CD14-positive monocyte (primary cell): Measurements from ENCODE around the gene AGBL1. TPM values are rescaled to one million over a fixed set of nuclear protein-coding genes. Genes with fewer than 3 reads are reported as not detected.

ENCODE experiments used
- DNase-seq, 3 donors: peaks; one replicate each; pipeline ENCODE4 v3.0.0-alpha.2; 2011 to 2022
- H2AFZ ChIP-seq: 2 replicates; pipeline ENCODE4 v1.6.0; 2012; ENCODE audit warnings: mild to moderate bottlenecking, low read depth, low read length, inconsistent platforms; ENCODE audit not compliant: insufficient read depth, poor library complexity, severe bottlenecking
- H3K27ac ChIP-seq, 2 donors: 1 replicate in 1 of 2; 2 replicates in 1 of 2; pipeline ENCODE4 v1.5.1; 2012 to 2013; ENCODE audit warnings: low read length in 2 of 2, control low read depth in 1 of 2, inconsistent platforms in 1 of 2, low read depth in 1 of 2, mild to moderate bottlenecking in 1 of 2
- H3K27me3 ChIP-seq, 2 donors: one replicate each; pipeline versions ENCODE4 v1.6.0 to v1.6.1; 2011 to 2013; ENCODE audit warnings: low read length in 2 of 2; ENCODE audit not compliant: control insufficient read depth in 2 of 2, insufficient read depth in 2 of 2
- H3K36me3 ChIP-seq, 2 donors: replicated peaks in 1 of 2; 1 replicate in 1 of 2; 2 replicates in 1 of 2; pipeline versions ENCODE4 v1.5.1 to v1.6.1; 2012 to 2013; ENCODE audit warnings: low read length in 2 of 2, control low read depth in 1 of 2, inconsistent platforms in 1 of 2, mild to moderate bottlenecking in 1 of 2; ENCODE audit not compliant: insufficient read depth in 2 of 2, control insufficient read depth in 1 of 2
- H3K4me1 ChIP-seq, 2 donors: 1 replicate in 1 of 2; 2 replicates in 1 of 2; pipeline versions ENCODE4 v1.5.1 to v1.6.1; 2012 to 2013; ENCODE audit warnings: low read length in 2 of 2, control low read depth in 1 of 2, inconsistent platforms in 1 of 2, mild to moderate bottlenecking in 1 of 2, moderate library complexity in 1 of 2; ENCODE audit not compliant: insufficient read depth in 2 of 2, control insufficient read depth in 1 of 2
- H3K4me2 ChIP-seq: replicated peaks from 2 replicates; pipeline ENCODE3; 2012; ENCODE audit warnings: low read length, moderate library complexity, mild to moderate bottlenecking; ENCODE audit not compliant: poor library complexity, severe bottlenecking; ENCODE audit errors: extremely low read depth
- H3K4me3 ChIP-seq, 3 experiments: fragments of 200-600 bp in 1 of 3; sonication (generic) in 1 of 3; replicated peaks in 1 of 3; 1 replicate in 2 of 3; 2 replicates in 1 of 3; pipeline ENCODE4 v1.5.1; 2011 to 2013; ENCODE audit warnings: low read length in 3 of 3, mild to moderate bottlenecking in 3 of 3, control low read depth in 2 of 3, low read depth in 2 of 3, inconsistent platforms in 1 of 3, moderate library complexity in 1 of 3
- H3K79me2 ChIP-seq: 2 replicates; pipeline ENCODE4 v1.6.0; 2012; ENCODE audit warnings: mild to moderate bottlenecking, control low read depth, inconsistent platforms, low read length, moderate library complexity; ENCODE audit not compliant: insufficient read depth
- H3K9ac ChIP-seq: 2 replicates; pipeline ENCODE4 v1.6.0; 2017; ENCODE audit warnings: low read length, mild to moderate bottlenecking; ENCODE audit not compliant: insufficient read depth, poor library complexity, severe bottlenecking
- H3K9me3 ChIP-seq, 2 donors: replicated peaks in 1 of 2; 1 replicate in 1 of 2; 2 replicates in 1 of 2; pipeline versions ENCODE4 v1.5.1 to v1.6.1; 2012 to 2013; ENCODE audit warnings: low read length in 2 of 2, control low read depth in 1 of 2; ENCODE audit not compliant: control insufficient read depth in 1 of 2, insufficient read depth in 1 of 2
- H4K20me1 ChIP-seq: 2 replicates; pipeline ENCODE4 v1.6.0; 2012; ENCODE audit warnings: mild to moderate bottlenecking, low read length, control low read depth, moderate library complexity; ENCODE audit not compliant: insufficient read depth
- H3K27ac Mint-ChIP-seq, 7 donors: one replicate each; pipeline ENCODE4 v1.8.0; 2020; ENCODE audit warnings: mild to moderate bottlenecking in 7 of 7, mixed read lengths in 7 of 7, moderate library complexity in 6 of 7, inconsistent platforms in 2 of 7
- H3K27me3 Mint-ChIP-seq, 3 donors: one replicate each; pipeline ENCODE4 v1.8.0; 2021 to 2022; ENCODE audit warnings: low read depth in 3 of 3, mild to moderate bottlenecking in 3 of 3, mixed read lengths in 3 of 3, moderate library complexity in 3 of 3, inconsistent platforms in 1 of 3
- H3K36me3 Mint-ChIP-seq, 2 donors: one replicate each; pipeline ENCODE4 v1.8.0; 2020; ENCODE audit warnings: mixed read lengths in 2 of 2, inconsistent platforms in 1 of 2, mild to moderate bottlenecking in 1 of 2
- H3K4me1 Mint-ChIP-seq: one replicate; pipeline ENCODE4 v1.8.0; 2020; ENCODE audit warnings: mild to moderate bottlenecking, mixed read lengths
- H3K4me3 Mint-ChIP-seq, 2 donors: one replicate each; pipeline ENCODE4 v1.8.0; 2020; ENCODE audit warnings: mild to moderate bottlenecking in 2 of 2, mixed read lengths in 2 of 2, moderate library complexity in 1 of 2
- H3K9me3 Mint-ChIP-seq, 7 donors: one replicate each; pipeline ENCODE4 v1.8.0; 2020 to 2022; ENCODE audit warnings: mixed read lengths in 7 of 7, mild to moderate bottlenecking in 6 of 7, moderate library complexity in 6 of 7, inconsistent platforms in 2 of 7
- WGBS: methylation state at CpG from one replicate; pipeline ENCODE4 v1.1.5; 2013; ENCODE audit warnings: missing lambda C conversion rate; ENCODE audit not compliant: insufficient coverage; 5-methylcytosine and 5-hydroxymethylcytosine counted together
- intact Hi-C, 2 donors: fragments of 100-400 bp; cut with micrococcal nuclease; formaldehyde crosslinking; loops; one replicate each; pipeline versions ENCODE4 v1.15.0 to v1.15.1; 2023
- polyA plus RNA-seq, 3 donors: library from polyadenylated mRNA; depleted of rRNA in 1 of 3; unstranded in 2 of 3; stranded (reverse) in 1 of 3; fragments of 300-500 nt in 2 of 3; fragments of >200 nt in 1 of 3; fragmentation: Illumina TruSeq in 2 of 3; gene quantifications; 1 replicate in 2 of 3; 2 replicates in 1 of 3; pipeline ENCODE4 v1.2.3, GENCODE V29; 2012 to 2021
- small RNA-seq: library from RNA; depleted of rRNA; stranded (forward); fragments of <200 nt; gene quantifications from one replicate; pipeline ENCODE3, GENCODE V24; 2012; ENCODE audit warnings: low read depth; ENCODE audit not compliant: insufficient read length
- TF ChIP-seq, protein P1 (sequence below): fragments of 200-600 bp; IDR thresholded peaks from one replicate; pipeline ENCODE4 v1.8.0; 2022; ENCODE audit warnings: antibody characterized with exemption, mild to moderate bottlenecking

AGBL1 gene
- polyA plus RNA-seq, 3 donors: not detected

- Histone ChIP-seq H3K36me3 (no peaks in the 10 kb centered on the region), H4K20me1 (no peaks in the 10 kb centered on the region), H3K4me2 (no peak overlapping the region), H3K79me2 (no peaks in the 10 kb centered on the region), H3K27me3 (no peaks in the 10 kb centered on the region), H3K27ac (no peak overlapping the region), H2AFZ (no peak overlapping the region), H3K4me3 (no peak overlapping the region), H3K9me3 (no peaks in the 10 kb centered on the region), H3K9ac (no peak overlapping the region), H3K4me1 (no peaks in the 10 kb centered on the region)
- TF ChIP-seq, protein P1, sequence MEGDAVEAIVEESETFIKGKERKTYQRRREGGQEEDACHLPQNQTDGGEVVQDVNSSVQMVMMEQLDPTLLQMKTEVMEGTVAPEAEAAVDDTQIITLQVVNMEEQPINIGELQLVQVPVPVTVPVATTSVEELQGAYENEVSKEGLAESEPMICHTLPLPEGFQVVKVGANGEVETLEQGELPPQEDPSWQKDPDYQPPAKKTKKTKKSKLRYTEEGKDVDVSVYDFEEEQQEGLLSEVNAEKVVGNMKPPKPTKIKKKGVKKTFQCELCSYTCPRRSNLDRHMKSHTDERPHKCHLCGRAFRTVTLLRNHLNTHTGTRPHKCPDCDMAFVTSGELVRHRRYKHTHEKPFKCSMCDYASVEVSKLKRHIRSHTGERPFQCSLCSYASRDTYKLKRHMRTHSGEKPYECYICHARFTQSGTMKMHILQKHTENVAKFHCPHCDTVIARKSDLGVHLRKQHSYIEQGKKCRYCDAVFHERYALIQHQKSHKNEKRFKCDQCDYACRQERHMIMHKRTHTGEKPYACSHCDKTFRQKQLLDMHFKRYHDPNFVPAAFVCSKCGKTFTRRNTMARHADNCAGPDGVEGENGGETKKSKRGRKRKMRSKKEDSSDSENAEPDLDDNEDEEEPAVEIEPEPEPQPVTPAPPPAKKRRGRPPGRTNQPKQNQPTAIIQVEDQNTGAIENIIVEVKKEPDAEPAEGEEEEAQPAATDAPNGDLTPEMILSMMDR: no peak
- Mint-ChIP-seq H3K4me1 (no peaks in the 10 kb centered on the region), H3K27ac (no peak overlapping the region), H3K9me3 (peaks cover 0 to 2% (median 0%) of the 10 kb centered on the region in 7 donors), H3K4me3 (no peak overlapping the region), H3K27me3 (peaks cover 0 to 2% (median 0%) of the 10 kb centered on the region in 3 donors), H3K36me3 (no peaks in the 10 kb centered on the region)
- no CpG with 5 or more reads among the region's 1 CpG for WGBS
- intact Hi-C loops: no loop called here
- DNase-seq: no peak
These were observed 966.1 kb downstream of the AGBL1 start for GRCh38 chr15:87045746-87046145.

GRCh38 chr15:87047203-87047965 lies 967.7 kb downstream of the AGBL1 start:
- intact Hi-C loops: no loop called here

More at GRCh38 chr15:87047203-87047965, 967.7 kb downstream of the AGBL1 start:
- TF ChIP-seq, protein P1: no peak
- H3K27ac ChIP-seq: no peak overlapping the region
- H3K9me3 ChIP-seq: no peaks in the 10 kb centered on the region
- H3K27me3 ChIP-seq: no peaks in the 10 kb centered on the region
- Mint-ChIP-seq H3K27ac (no peak overlapping the region), H3K9me3 (peaks cover 0 to 2% (median 0%) of the 10 kb centered on the region in 7 donors), H3K4me1 (no peaks in the 10 kb centered on the region), H3K36me3 (no peaks in the 10 kb centered on the region), H3K4me3 (no peak overlapping the region), H3K27me3 (peaks cover 0 to 2% (median 0%) of the 10 kb centered on the region in 3 donors)
- H3K4me2 ChIP-seq: no peak overlapping the region
- no peak for DNase-seq
- no peaks in the 10 kb centered on the region for H4K20me1 ChIP-seq
- H3K36me3 ChIP-seq: no peaks in the 10 kb centered on the region
- no peaks in the 10 kb centered on the region for H3K79me2 ChIP-seq
- H2AFZ ChIP-seq: no peak overlapping the region
- 62% methylated on average over 4 of the region's 4 CpGs for WGBS
- H3K4me1 ChIP-seq: no peaks in the 10 kb centered on the region
- no peak overlapping the region for H3K4me3 ChIP-seq
- no peak overlapping the region for H3K9ac ChIP-seq

Small RNA genes lying within 50 kb of the gene (small RNA-seq; reads per million reads assigned to genes)
- gene RF00284 (not detected), gene RNA5SP400 (not detected)
